ENCODE data around the gene TRIM36.

DNA sequence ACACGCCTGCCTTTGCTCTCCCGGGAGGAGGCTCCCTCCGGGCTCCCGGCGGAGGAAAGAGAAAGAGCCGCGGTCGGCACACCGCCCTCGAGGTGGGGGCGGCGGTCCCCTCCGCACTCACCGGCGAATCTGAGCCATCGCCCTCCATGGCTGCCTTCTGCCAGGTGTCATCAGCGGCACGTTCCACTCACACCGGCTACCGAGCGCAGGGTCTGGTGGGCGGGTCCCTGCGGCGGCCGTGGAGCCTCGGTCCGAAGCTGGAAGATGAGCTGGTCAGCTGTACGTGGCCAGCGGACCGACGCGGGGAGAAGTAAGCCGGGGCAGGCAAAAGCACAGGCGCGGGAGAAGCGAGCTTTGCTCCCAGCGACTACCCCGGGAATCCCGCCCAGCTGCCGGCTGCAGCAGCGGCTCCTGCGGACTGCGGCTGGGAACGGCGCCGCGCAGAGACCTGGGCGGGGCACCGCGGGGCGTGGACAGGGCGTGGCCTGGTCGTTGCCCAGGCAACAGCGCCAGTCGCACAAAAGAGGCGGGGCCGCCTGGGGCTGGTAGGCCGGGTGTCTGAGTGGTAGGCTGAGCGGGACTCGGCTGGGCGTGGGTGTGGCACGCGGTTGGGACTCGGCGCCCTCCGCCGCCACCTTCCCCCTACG, at the start of gene TRIM36:
- TF ChIP-seq, protein P1, sequence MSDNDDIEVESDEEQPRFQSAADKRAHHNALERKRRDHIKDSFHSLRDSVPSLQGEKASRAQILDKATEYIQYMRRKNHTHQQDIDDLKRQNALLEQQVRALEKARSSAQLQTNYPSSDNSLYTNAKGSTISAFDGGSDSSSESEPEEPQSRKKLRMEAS (IDR thresholded peaks at IDR 0.05) = no peak; the same call in none of the 2 replicates
- TF ChIP-seq NR3C1 (IDR thresholded peaks at IDR 0.05) = no peak
- TF ChIP-seq, protein P2, sequence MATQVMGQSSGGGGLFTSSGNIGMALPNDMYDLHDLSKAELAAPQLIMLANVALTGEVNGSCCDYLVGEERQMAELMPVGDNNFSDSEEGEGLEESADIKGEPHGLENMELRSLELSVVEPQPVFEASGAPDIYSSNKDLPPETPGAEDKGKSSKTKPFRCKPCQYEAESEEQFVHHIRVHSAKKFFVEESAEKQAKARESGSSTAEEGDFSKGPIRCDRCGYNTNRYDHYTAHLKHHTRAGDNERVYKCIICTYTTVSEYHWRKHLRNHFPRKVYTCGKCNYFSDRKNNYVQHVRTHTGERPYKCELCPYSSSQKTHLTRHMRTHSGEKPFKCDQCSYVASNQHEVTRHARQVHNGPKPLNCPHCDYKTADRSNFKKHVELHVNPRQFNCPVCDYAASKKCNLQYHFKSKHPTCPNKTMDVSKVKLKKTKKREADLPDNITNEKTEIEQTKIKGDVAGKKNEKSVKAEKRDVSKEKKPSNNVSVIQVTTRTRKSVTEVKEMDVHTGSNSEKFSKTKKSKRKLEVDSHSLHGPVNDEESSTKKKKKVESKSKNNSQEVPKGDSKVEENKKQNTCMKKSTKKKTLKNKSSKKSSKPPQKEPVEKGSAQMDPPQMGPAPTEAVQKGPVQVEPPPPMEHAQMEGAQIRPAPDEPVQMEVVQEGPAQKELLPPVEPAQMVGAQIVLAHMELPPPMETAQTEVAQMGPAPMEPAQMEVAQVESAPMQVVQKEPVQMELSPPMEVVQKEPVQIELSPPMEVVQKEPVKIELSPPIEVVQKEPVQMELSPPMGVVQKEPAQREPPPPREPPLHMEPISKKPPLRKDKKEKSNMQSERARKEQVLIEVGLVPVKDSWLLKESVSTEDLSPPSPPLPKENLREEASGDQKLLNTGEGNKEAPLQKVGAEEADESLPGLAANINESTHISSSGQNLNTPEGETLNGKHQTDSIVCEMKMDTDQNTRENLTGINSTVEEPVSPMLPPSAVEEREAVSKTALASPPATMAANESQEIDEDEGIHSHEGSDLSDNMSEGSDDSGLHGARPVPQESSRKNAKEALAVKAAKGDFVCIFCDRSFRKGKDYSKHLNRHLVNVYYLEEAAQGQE (IDR thresholded peaks at IDR 0.05) = no peak
- TF ChIP-seq, protein P3, sequence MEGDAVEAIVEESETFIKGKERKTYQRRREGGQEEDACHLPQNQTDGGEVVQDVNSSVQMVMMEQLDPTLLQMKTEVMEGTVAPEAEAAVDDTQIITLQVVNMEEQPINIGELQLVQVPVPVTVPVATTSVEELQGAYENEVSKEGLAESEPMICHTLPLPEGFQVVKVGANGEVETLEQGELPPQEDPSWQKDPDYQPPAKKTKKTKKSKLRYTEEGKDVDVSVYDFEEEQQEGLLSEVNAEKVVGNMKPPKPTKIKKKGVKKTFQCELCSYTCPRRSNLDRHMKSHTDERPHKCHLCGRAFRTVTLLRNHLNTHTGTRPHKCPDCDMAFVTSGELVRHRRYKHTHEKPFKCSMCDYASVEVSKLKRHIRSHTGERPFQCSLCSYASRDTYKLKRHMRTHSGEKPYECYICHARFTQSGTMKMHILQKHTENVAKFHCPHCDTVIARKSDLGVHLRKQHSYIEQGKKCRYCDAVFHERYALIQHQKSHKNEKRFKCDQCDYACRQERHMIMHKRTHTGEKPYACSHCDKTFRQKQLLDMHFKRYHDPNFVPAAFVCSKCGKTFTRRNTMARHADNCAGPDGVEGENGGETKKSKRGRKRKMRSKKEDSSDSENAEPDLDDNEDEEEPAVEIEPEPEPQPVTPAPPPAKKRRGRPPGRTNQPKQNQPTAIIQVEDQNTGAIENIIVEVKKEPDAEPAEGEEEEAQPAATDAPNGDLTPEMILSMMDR (IDR thresholded peaks at IDR 0.05) = no peak
- no peak for TF ChIP-seq EP300 (IDR thresholded peaks at IDR 0.05)
- peak; percentile 48; the same call in 1 of the 2 replicates for TF ChIP-seq POLR2A (IDR thresholded peaks at IDR 0.05; ENCODE audit: low read length)
- no peak for TF ChIP-seq ZSCAN20 (CRISPR knock-in tag; IDR thresholded peaks at IDR 0.05)
- TF ChIP-seq KDM1A (IDR thresholded peaks at IDR 0.05; ENCODE audit: low read depth) = no peak
